ENCODE results near the gene TWNK.

DNA sequence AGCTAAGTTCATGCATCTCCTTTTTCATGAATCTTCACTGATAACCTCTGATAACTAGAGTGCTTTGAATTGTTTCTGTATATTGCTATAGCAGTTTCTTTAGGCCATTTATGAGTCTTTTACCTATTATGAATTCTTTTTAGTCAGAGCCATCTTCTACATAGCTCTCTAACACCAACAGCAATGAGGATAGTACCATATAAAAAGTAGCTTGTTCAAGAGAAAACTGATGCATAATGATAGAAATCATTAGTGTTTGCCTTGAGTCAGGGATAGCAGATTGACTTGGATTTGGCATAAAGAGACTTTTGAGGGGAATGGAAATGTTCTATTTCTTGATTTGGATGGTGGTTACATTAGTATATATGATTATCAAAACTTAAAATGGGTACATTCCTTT, 43.8 kb upstream of the TWNK start:
- TF ChIP-seq, protein P1, sequence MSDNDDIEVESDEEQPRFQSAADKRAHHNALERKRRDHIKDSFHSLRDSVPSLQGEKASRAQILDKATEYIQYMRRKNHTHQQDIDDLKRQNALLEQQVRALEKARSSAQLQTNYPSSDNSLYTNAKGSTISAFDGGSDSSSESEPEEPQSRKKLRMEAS (IDR thresholded peaks at IDR 0.05; ENCODE audit: insufficient read depth, insufficient read length), result no peak
- TF ChIP-seq, protein P2, sequence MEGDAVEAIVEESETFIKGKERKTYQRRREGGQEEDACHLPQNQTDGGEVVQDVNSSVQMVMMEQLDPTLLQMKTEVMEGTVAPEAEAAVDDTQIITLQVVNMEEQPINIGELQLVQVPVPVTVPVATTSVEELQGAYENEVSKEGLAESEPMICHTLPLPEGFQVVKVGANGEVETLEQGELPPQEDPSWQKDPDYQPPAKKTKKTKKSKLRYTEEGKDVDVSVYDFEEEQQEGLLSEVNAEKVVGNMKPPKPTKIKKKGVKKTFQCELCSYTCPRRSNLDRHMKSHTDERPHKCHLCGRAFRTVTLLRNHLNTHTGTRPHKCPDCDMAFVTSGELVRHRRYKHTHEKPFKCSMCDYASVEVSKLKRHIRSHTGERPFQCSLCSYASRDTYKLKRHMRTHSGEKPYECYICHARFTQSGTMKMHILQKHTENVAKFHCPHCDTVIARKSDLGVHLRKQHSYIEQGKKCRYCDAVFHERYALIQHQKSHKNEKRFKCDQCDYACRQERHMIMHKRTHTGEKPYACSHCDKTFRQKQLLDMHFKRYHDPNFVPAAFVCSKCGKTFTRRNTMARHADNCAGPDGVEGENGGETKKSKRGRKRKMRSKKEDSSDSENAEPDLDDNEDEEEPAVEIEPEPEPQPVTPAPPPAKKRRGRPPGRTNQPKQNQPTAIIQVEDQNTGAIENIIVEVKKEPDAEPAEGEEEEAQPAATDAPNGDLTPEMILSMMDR (IDR thresholded peaks at IDR 0.05; ENCODE audit: extremely low read depth in 1 of 2, insufficient read depth in 1 of 2, low read depth in 1 of 2, low read length in 2 of 2), result no peak
- TF ChIP-seq MYC (IDR thresholded peaks at IDR 0.05; ENCODE audit: low read depth, low read length), result no peak
- no peak for TF ChIP-seq EZH2 (IDR thresholded peaks at IDR 0.05; ENCODE audit: borderline replicate concordance, low read depth, low read length, severe bottlenecking)
- no peak for TF ChIP-seq POLR2AphosphoS5 (IDR thresholded peaks at IDR 0.05; ENCODE audit: insufficient read depth, low read depth, low read length)
- TF ChIP-seq JUN (IDR thresholded peaks at IDR 0.05; ENCODE audit: borderline replicate concordance, insufficient read depth, insufficient read length, low read depth), result no peak
